HG03095 (cell line): ENCODE data around the gene ZNF433.
A peak's percentile ranks its signal among the peaks of the same experiment; 100 is the strongest.
"Not testable (repeated sequence)": the region's sequence is repeated elsewhere in the genome, so short reads cannot be mapped to it uniquely, and the experiment has no call there.

Experiments used
- ATAC-seq: cut with Tn5 transposase; IDR thresholded peaks from one replicate; pipeline ENCODE4 v1.9.1; 2021; ENCODE audit warnings: moderate library complexity; ENCODE audit not compliant: unreplicated experiment

The ZNF433 gene

GRCh38 chr19:12035220-12036172, at the start of gene ZNF433:
ZNF433 (minus strand) TSS chr19:12035679; CDS start chr19:12035539, 140 bp downstream.
- ATAC-seq: peak; percentile 85

GRCh38 chr19:12083336-12083735, 47.9 kb upstream of the ZNF433 start:
- ATAC-seq: not testable (repeated sequence)

GRCh38 chr19:12077375-12077774, 41.9 kb upstream of the ZNF433 start:
- ATAC-seq: no peak

- not testable (repeated sequence) for ATAC-seq
These were observed 40.9 kb upstream of the ZNF433 start for GRCh38 chr19:12076331-12076730.

GRCh38 chr19:12075538-12076139, 40.2 kb upstream of the ZNF433 start:
- ATAC-seq: no peak

- ATAC-seq: peak; percentile 84
These were observed 29.4 kb upstream of the ZNF433 start, which contains the start of gene ZNF844 for GRCh38 chr19:12064590-12065538. ZNF844 (plus strand) TSS chr19:12064731; CDS start chr19:12064874, 143 bp downstream.

GRCh38 chr19:12055784-12056183, 20.3 kb upstream of the ZNF433 start:
- no peak for ATAC-seq

- peak; percentile 82 for ATAC-seq
These were observed 17.2 kb upstream of the ZNF433 start, which contains the start of gene ZNF878 for GRCh38 chr19:12052497-12053169. ZNF878 (minus strand) TSS chr19:12052961; CDS start chr19:12052801, 160 bp downstream.

- ATAC-seq: peak; percentile 14
These were observed 16.6 kb upstream of the ZNF433 start for GRCh38 chr19:12052091-12052496.

- ATAC-seq: no peak
These were observed 12.4 kb upstream of the ZNF433 start for GRCh38 chr19:12047868-12048267.

- ATAC-seq: no peak
These were observed 8.4 kb upstream of the ZNF433 start for GRCh38 chr19:12043752-12044422.

GRCh38 chr19:12042893-12043292, 7.4 kb upstream of the ZNF433 start:
- no peak for ATAC-seq

GRCh38 chr19:12034620-12035019, 859 bp downstream of the ZNF433 start:
- ATAC-seq: no peak

GRCh38 chr19:12034198-12034597, 1.3 kb downstream of the ZNF433 start:
- no peak for ATAC-seq

- no peak for ATAC-seq
These were observed 19.7 kb downstream of the ZNF433 start for GRCh38 chr19:12015753-12016116.

- ATAC-seq: no peak
These were observed 20.3 kb downstream of the ZNF433 start for GRCh38 chr19:12015015-12015752.

- no peak for ATAC-seq
These were observed 35.1 kb downstream of the ZNF433 start for GRCh38 chr19:12000152-12000981.

GRCh38 chr19:11995174-11995573, 40.3 kb downstream of the ZNF433 start:
- ATAC-seq: no peak
